ENCODE measurements around the gene GRK6.
"Not testable (repeated sequence)": the region's sequence is repeated elsewhere in the genome, so short reads cannot be mapped to it uniquely, and the experiment has no call there.

GRK6 gene

GRCh38 chr5:177397875-177398390, 28.5 kb upstream of the GRK6 start:
- DNase-seq (ENCODE audit: low spot score): no peak

GRCh38 chr5:177399997-177400868, 26.2 kb upstream of the GRK6 start, which contains the start of gene PFN3:
Gene PFN3, minus strand, starts transcription at chr5:177400661. Its CDS starts 85 bp downstream, at chr5:177400576.
- no peak for DNase-seq (ENCODE audit: low spot score)

- no peak for DNase-seq (ENCODE audit: low spot score)
These were observed 24.0 kb upstream of the GRK6 start for GRCh38 chr5:177402271-177403043.

- no peak for DNase-seq (ENCODE audit: low spot score)
These were observed 23.2 kb upstream of the GRK6 start for GRCh38 chr5:177403102-177403791.

GRCh38 chr5:177403792-177404640, 22.5 kb upstream of the GRK6 start:
- peak; percentile 35 for DNase-seq (ENCODE audit: low spot score)

GRCh38 chr5:177404641-177405179, 21.8 kb upstream of the GRK6 start:
- no peak for DNase-seq (ENCODE audit: low spot score)

GRCh38 chr5:177405312-177405711, 21.2 kb upstream of the GRK6 start:
- DNase-seq (ENCODE audit: low spot score): no peak

- DNase-seq (ENCODE audit: low spot score): no peak
These were observed 20.7 kb upstream of the GRK6 start for GRCh38 chr5:177405805-177406204.

GRCh38 chr5:177409043-177409801, 17.3 kb upstream of the GRK6 start, which contains the start of gene F12:
Gene F12, minus strand, starts transcription at chr5:177409564. Its CDS starts 37 bp downstream, at chr5:177409527.
- DNase-seq (ENCODE audit: low spot score): no peak

GRCh38 chr5:177410575-177410974, 15.9 kb upstream of the GRK6 start:
- DNase-seq (ENCODE audit: low spot score): no peak

GRCh38 chr5:177412603-177413233, 13.8 kb upstream of the GRK6 start:
- no peak for DNase-seq (ENCODE audit: low spot score)

- DNase-seq (ENCODE audit: low spot score): no peak
These were observed 12.0 kb upstream of the GRK6 start for GRCh38 chr5:177414481-177414880.

- DNase-seq (ENCODE audit: low spot score): not testable (repeated sequence)
These were observed 9.4 kb upstream of the GRK6 start for GRCh38 chr5:177417081-177417480.

- DNase-seq (ENCODE audit: low spot score): no peak
These were observed 7.4 kb upstream of the GRK6 start for GRCh38 chr5:177419046-177419445.

GRCh38 chr5:177420472-177420871, 6.0 kb upstream of the GRK6 start:
- not testable (repeated sequence) for DNase-seq (ENCODE audit: low spot score)

- no peak for DNase-seq (ENCODE audit: low spot score)
These were observed 5.2 kb upstream of the GRK6 start for GRCh38 chr5:177421062-177421798.

GRCh38 chr5:177423671-177424070, 2.8 kb upstream of the GRK6 start:
- DNase-seq (ENCODE audit: low spot score): no peak

- DNase-seq (ENCODE audit: low spot score): no peak
These were observed 1.2 kb upstream of the GRK6 start for GRCh38 chr5:177425196-177425800.

All from pons (tissue), 1 donor.